ENCODE measurements around the gene ZNF675.
"Not testable (repeated sequence)": the region's sequence is repeated elsewhere in the genome, so short reads cannot be mapped to it uniquely, and the experiment has no call there.

Gene ZNF675

DNA sequence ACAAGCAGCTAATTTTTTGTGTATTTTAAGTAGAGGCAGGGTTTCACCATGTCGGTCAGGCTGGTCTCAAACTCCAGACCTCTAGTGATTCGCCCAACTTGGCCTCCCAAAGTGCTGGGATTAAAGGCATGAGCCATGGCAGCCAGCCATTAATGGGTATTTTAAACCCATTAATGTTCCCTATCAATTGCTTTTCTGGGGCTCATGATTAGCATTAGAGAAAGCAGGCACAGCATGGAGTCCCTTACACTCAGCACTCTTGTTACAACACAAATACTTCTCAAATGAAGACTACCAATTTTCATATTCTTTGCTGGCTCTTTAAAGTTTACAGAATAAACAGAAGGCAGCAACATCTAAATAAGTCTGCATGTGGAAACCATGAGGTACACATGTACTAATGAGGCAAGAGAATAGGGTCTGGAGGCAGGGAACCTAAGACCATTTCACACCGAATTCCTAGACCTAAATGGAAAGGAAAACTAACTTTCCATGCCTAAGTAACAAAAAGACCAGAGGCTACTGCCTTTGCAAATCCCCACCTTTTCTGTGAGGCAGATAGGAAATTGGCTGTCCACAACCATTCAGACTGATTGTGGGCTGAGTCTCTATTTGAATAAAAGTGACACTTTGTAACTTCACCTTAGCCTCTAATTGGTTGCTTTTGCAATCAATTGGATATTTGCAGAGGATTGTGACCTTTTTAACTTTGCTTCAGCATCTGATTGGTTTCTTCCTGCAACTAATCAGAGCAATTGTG lies 21.2 kb downstream of the ZNF675 start:
- DNase-seq (ENCODE audit: low read depth in 1 of 2, low spot score in 1 of 2): no peak
- no peak for TF ChIP-seq JUND (IDR thresholded peaks at IDR 0.05; ENCODE audit: low read depth)
- in situ Hi-C loops (cut with HindIII; ENCODE audit: low pct_unique_long_range_greater_than_20kb, low sequenced_read_pairs): no loop called here

DNA sequence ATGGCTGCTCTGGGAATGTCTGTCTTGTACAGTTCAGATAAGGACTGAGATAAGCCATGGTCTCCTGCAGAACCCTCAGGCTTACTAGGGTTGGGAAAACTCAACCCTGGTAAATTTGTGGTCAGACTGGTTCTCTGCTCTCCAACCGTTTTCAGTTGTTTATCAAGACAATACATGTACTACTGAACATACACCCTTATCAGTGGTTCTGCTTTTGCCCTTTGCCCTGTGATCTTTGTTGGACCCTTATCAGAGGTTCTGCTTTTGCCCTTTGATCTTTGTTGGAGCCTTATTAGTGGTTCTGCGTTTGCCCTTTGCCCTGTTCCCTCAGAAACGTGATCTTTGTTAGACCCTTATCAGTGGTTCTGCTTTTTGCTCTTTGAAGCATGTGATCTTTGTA lies 37.2 kb downstream of the ZNF675 start:
- DNase-seq (ENCODE audit: low read depth in 1 of 2, low spot score in 1 of 2); in situ Hi-C loops (cut with HindIII; ENCODE audit: low pct_unique_long_range_greater_than_20kb, low sequenced_read_pairs): not testable (repeated sequence)

All from T47D (cell line).